HepG2 (cell line): ENCODE measurements around the gene SPATA25. TPM values are rescaled to one million over a fixed set of nuclear protein-coding genes. Genes with fewer than 3 reads are reported as not detected.

ENCODE experiments used
- ADNP ChIP-seq: sonication (generic); formaldehyde crosslinking; IDR thresholded peaks from 2 replicates; pipeline ENCODE4 v1.4.0; 2020; ENCODE audit warnings: missing genetic modification reagents
- CHD4 ChIP-seq: fragments of 200-600 bp; sonication (generic); IDR thresholded peaks from 2 replicates; pipeline ENCODE4 v1.7.0; 2017; ENCODE audit warnings: mild to moderate bottlenecking, low read length, borderline replicate concordance
- HIVEP1 ChIP-seq: sonication (generic); formaldehyde crosslinking; IDR thresholded peaks from 2 replicates; pipeline ENCODE4 v1.4.0; 2020; ENCODE audit warnings: mild to moderate bottlenecking, missing genetic modification reagents
- IKZF4 ChIP-seq: sonication (generic); formaldehyde crosslinking; IDR thresholded peaks from 2 replicates; pipeline ENCODE4 v1.5.1; 2020; ENCODE audit warnings: borderline replicate concordance, mild to moderate bottlenecking, low read depth, missing genetic modification reagents; ENCODE audit errors: not compliant biosample characterization
- NFIB ChIP-seq: sonication (generic); formaldehyde crosslinking; IDR thresholded peaks from 2 replicates; pipeline ENCODE4 v1.9.0; 2021; ENCODE audit warnings: missing genetic modification reagents, mild to moderate bottlenecking, borderline replicate concordance
- PRDM10 ChIP-seq: sonication (generic); formaldehyde crosslinking; IDR thresholded peaks from 2 replicates; pipeline ENCODE4 v1.4.0; 2020; ENCODE audit warnings: low read depth, missing genetic modification reagents
- RARG ChIP-seq: sonication (generic); formaldehyde crosslinking; IDR thresholded peaks from 2 replicates; pipeline ENCODE4 v1.4.0; 2020; ENCODE audit warnings: low read depth, mild to moderate bottlenecking, missing genetic modification reagents
- SALL1 ChIP-seq: sonication (generic); formaldehyde crosslinking; IDR thresholded peaks from 2 replicates; pipeline ENCODE4 v1.8.0; 2022; ENCODE audit warnings: mild to moderate bottlenecking, missing genetic modification reagents
- SNRNP70 ChIP-seq: fragments of 200-400 bp; formaldehyde crosslinking; IDR thresholded peaks from 2 replicates; pipeline ENCODE4 v1.6.1; 2017; ENCODE audit warnings: mild to moderate bottlenecking, low read depth, low read length, moderate library complexity
- SRY ChIP-seq: sonication (generic); formaldehyde crosslinking; IDR thresholded peaks from 2 replicates; pipeline ENCODE4 v1.8.0; 2022; ENCODE audit warnings: mild to moderate bottlenecking, missing genetic modification reagents
- ZNF225 ChIP-seq: sonication (generic); formaldehyde crosslinking; IDR thresholded peaks from 2 replicates; pipeline ENCODE4 v1.4.0; 2020; ENCODE audit warnings: mild to moderate bottlenecking, missing genetic modification reagents
- ZNF710 ChIP-seq: sonication (generic); formaldehyde crosslinking; IDR thresholded peaks from 2 replicates; pipeline ENCODE4 v1.5.0; 2020; ENCODE audit warnings: mild to moderate bottlenecking, missing genetic modification reagents, borderline replicate concordance
- ZSCAN29 ChIP-seq: sonication (generic); formaldehyde crosslinking; conservative IDR thresholded peaks from 2 replicates; pipeline ENCODE4 v1.4.0; 2020; ENCODE audit warnings: mild to moderate bottlenecking, missing genetic modification reagents
- polyA plus RNA-seq, 8 experiments: library from polyadenylated mRNA; depleted of rRNA in 3 of 8; stranded (reverse) in 7 of 8; unstranded in 1 of 8; fragments of >200 nt; fragmentation: Illumina TruSeq in 4 of 8; extraction: Trizol in 4 of 8; gene quantifications; 2 replicates each; pipeline versions ENCODE4 v1.2.1 to v1.2.3, GENCODE V29; 2011 to 2016; ENCODE audit warnings: low read depth in 4 of 8, missing spikeins in 1 of 8, mixed read lengths in 1 of 8; ENCODE audit not compliant: insufficient read depth in 1 of 8
- total RNA-seq, 5 experiments: library from RNA; depleted of rRNA; stranded (reverse); fragments of >200 nt; fragmentation: Illumina TruSeq; extraction: Trizol; gene quantifications; 2 replicates each; pipeline ENCODE4 v1.2.3, GENCODE V29; 2016; ENCODE audit warnings: low read depth in 1 of 5
- TF ChIP-seq, protein P1 (sequence below): sonication (generic); formaldehyde crosslinking; IDR thresholded peaks from 2 replicates; pipeline ENCODE4 v1.4.0; 2020; ENCODE audit warnings: missing genetic modification reagents, mild to moderate bottlenecking, borderline replicate concordance

Gene SPATA25
- total and polyA plus RNA-seq, 2 of the 13 experiments (the other 11 are each of a cell fraction or from before 2014, with no cell fraction given): 4.8 to 7.6 TPM

GRCh38 chr20:45904583-45905504 is 17.4 kb upstream of the SPATA25 start (continued):
- TF ChIP-seq, protein P1, sequence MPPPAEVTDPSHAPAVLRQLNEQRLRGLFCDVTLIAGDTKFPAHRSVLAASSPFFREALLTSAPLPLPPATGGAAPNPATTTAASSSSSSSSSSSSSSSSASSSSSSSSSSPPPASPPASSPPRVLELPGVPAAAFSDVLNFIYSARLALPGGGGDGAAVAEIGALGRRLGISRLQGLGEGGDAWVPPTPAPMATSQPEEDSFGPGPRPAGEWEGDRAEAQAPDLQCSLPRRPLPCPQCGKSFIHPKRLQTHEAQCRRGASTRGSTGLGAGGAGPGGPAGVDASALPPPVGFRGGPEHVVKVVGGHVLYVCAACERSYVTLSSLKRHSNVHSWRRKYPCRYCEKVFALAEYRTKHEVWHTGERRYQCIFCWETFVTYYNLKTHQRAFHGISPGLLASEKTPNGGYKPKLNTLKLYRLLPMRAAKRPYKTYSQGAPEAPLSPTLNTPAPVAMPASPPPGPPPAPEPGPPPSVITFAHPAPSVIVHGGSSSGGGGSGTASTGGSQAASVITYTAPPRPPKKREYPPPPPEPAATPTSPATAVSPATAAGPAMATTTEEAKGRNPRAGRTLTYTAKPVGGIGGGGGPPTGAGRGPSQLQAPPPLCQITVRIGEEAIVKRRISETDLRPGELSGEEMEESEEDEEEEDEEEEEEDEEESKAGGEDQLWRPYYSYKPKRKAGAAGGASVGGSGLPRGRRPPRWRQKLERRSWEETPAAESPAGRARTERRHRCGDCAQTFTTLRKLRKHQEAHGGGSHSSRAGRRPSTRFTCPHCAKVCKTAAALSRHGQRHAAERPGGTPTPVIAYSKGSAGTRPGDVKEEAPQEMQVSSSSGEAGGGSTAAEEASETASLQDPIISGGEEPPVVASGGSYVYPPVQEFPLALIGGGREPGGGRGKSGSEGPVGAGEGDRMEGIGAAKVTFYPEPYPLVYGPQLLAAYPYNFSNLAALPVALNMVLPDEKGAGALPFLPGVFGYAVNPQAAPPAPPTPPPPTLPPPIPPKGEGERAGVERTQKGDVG (CRISPR knock-in tag): 0 out of 2 replicates have a peak, but pooled peaks have one; percentile 20
- TF ChIP-seq SRY (CRISPR knock-in tag) (0 out of 2 replicates have a peak, but pooled peaks have one; percentile 13), RARG (CRISPR knock-in tag) (no peak), SALL1 (no peak), PRDM10 (CRISPR knock-in tag) (0 out of 2 replicates have a peak, but pooled peaks have one; percentile 12), CHD4 (peak; percentile 15; the same call in 1 of the 2 replicates), ZNF710 (0 out of 2 replicates have a peak, but pooled peaks have one; percentile 18), ADNP (CRISPR knock-in tag) (peak; percentile 48; the same call in 1 of the 2 replicates), ZNF225 (CRISPR knock-in tag) (peak; percentile 24; the same call in 1 of the 2 replicates), HIVEP1 (CRISPR knock-in tag) (0 out of 2 replicates have a peak, but pooled peaks have one; percentile 52), NFIB (CRISPR knock-in tag) (0 out of 2 replicates have a peak, but pooled peaks have one; percentile 26), IKZF4 (no peak), SNRNP70 (no peak), ZSCAN29 (CRISPR knock-in tag) (no peak)
